Hepatocyte (in vitro differentiated cells): ENCODE measurements around the gene ROBO1. TPM values are rescaled to one million over a fixed set of nuclear protein-coding genes. Genes with fewer than 3 reads are reported as not detected.
A peak's percentile ranks its signal among the peaks of the same experiment; 100 is the strongest.

Source experiments
- DNase-seq: peaks from one replicate; pipeline ENCODE4 v3.0.0-alpha.2; 2016; ENCODE audit warnings: low spot score
- H2AFZ ChIP-seq: fragments of 200-600 bp; sonication (generic); 2 replicates; pipeline ENCODE4 v1.6.0; 2016; ENCODE audit warnings: antibody characterized with exemption, mild to moderate bottlenecking
- H3K27ac ChIP-seq: fragments of 200-600 bp; sonication (generic); 2 replicates; pipeline ENCODE4 v1.5.1; 2016; ENCODE audit warnings: mild to moderate bottlenecking
- H3K27me3 ChIP-seq: fragments of 200-600 bp; sonication (generic); 2 replicates; pipeline ENCODE4 v1.6.1; 2016
- H3K36me3 ChIP-seq: fragments of 200-600 bp; sonication (generic); replicated peaks from 2 replicates; pipeline ENCODE4 v1.5.1; 2016; ENCODE audit warnings: low read depth; ENCODE audit not compliant: insufficient read depth
- H3K4me1 ChIP-seq: fragments of 200-600 bp; sonication (generic); 2 replicates; pipeline ENCODE4 v1.5.1; 2016; ENCODE audit warnings: mild to moderate bottlenecking, moderate library complexity; ENCODE audit not compliant: insufficient read depth
- H3K4me2 ChIP-seq: fragments of 200-600 bp; sonication (generic); 2 replicates; pipeline ENCODE4 v1.6.0; 2016
- H3K4me3 ChIP-seq: fragments of 200-600 bp; sonication (generic); 2 replicates; pipeline ENCODE4 v1.5.1; 2016; ENCODE audit warnings: mild to moderate bottlenecking
- H3K79me2 ChIP-seq: fragments of 200-600 bp; sonication (generic); 2 replicates; pipeline ENCODE4 v1.6.0; 2017; ENCODE audit warnings: mild to moderate bottlenecking
- H3K9me2 ChIP-seq: fragments of 200-600 bp; sonication (generic); replicated peaks from 2 replicates; pipeline ENCODE4 v1.6.0; 2017; ENCODE audit warnings: mild to moderate bottlenecking; ENCODE audit not compliant: insufficient read depth
- H3K9me3 ChIP-seq: fragments of 200-600 bp; sonication (generic); 2 replicates; pipeline ENCODE4 v1.5.1; 2016; ENCODE audit warnings: low read depth, mild to moderate bottlenecking
- H4K20me1 ChIP-seq: fragments of 200-600 bp; sonication (generic); 2 replicates; pipeline ENCODE4 v1.6.0; 2016; ENCODE audit warnings: mild to moderate bottlenecking; ENCODE audit not compliant: insufficient read depth, poor library complexity, severe bottlenecking
- EZH2 ChIP-seq: fragments of 200-600 bp; sonication (generic); IDR thresholded peaks from 2 replicates; pipeline ENCODE4 v1.6.1; 2016; ENCODE audit warnings: antibody characterized with exemption, mild to moderate bottlenecking, borderline replicate concordance
- EZH2phosphoT487 ChIP-seq: fragments of 200-600 bp; sonication (generic); IDR thresholded peaks from one replicate; pipeline ENCODE4 v1.6.1; 2018; ENCODE audit warnings: antibody characterized with exemption, mild to moderate bottlenecking, low read depth, moderate library complexity; ENCODE audit not compliant: unreplicated experiment, severe bottlenecking
- WGBS: methylation state at CpG from one replicate; pipeline ENCODE4 v1.1.6; 2016; ENCODE audit warnings: low lambda C conversion rate; ENCODE audit errors: missing lambda C conversion rate; 5-methylcytosine and 5-hydroxymethylcytosine counted together
- polyA plus RNA-seq: library from polyadenylated mRNA; unstranded; fragments of >200 nt; fragmentation: Nextera tagmentation; extraction: Ambion mirVana; gene quantifications from 2 replicates; pipeline ENCODE4 v1.2.1, GENCODE V29; 2016
- total RNA-seq: library from RNA; depleted of rRNA; stranded (reverse); fragments of >200 nt; gene quantifications from 2 replicates; pipeline ENCODE4 v1.2.3, GENCODE V29; 2014
- TF ChIP-seq, protein P1 (sequence below): fragments of 200-600 bp; sonication (generic); IDR thresholded peaks from 2 replicates; pipeline ENCODE4 v1.5.1; 2016; ENCODE audit warnings: antibody characterized with exemption, mild to moderate bottlenecking; ENCODE audit not compliant: poor library complexity

The ROBO1 gene
- total and polyA plus RNA-seq, 2 experiments from 2014 or later, result 13.6 to 44.3 TPM

DNA sequence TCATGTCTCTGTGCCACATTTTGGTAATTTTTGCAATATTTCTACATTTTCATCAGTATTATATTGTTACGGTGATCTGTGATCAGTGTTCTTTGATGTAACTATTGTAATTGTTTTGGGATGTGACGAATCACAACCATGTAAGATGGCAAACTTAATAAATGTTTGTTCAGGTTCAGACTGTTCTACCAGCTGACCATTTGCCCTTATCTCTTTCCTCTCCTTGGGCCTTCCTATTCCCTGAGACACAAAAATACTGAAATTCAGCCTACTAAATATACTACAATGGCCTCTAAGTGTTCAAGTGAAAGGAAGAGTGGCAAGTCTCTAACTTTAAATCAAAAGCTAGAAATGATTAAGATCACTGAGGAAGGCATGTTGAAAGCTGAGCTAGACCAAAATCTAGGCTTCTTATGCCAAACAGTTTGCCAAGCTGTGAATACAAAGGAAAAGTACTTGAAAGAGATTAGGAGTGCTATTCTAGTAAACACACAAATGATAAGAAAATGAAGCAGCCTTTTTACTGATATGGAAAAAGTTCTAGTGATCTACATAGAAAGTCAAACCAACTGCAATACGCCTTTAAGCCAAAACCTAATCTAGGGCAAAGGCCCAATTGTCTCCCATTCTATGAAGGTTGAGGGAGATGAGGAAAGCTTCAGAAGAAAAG is 952.8 kb downstream of the ROBO1 start:
- Histone ChIP-seq H3K4me2 (no peak overlapping the region), H3K9me3 (no peaks in the 10 kb centered on the region), H3K9me2 (no peaks in the 10 kb centered on the region), H2AFZ (no peak overlapping the region), H3K4me1 (peaks cover 12% of the 10 kb centered on the region), H3K4me3 (no peak overlapping the region), H3K36me3 (no peaks in the 10 kb centered on the region), H3K79me2 (peaks cover 3% of the 10 kb centered on the region), H3K27me3 (no peaks in the 10 kb centered on the region), H3K27ac (no peak overlapping the region), H4K20me1 (no peaks in the 10 kb centered on the region)
- no peak for DNase-seq
- TF ChIP-seq EZH2phosphoT487, result no peak
- TF ChIP-seq EZH2, result no peak
- TF ChIP-seq, protein P1, sequence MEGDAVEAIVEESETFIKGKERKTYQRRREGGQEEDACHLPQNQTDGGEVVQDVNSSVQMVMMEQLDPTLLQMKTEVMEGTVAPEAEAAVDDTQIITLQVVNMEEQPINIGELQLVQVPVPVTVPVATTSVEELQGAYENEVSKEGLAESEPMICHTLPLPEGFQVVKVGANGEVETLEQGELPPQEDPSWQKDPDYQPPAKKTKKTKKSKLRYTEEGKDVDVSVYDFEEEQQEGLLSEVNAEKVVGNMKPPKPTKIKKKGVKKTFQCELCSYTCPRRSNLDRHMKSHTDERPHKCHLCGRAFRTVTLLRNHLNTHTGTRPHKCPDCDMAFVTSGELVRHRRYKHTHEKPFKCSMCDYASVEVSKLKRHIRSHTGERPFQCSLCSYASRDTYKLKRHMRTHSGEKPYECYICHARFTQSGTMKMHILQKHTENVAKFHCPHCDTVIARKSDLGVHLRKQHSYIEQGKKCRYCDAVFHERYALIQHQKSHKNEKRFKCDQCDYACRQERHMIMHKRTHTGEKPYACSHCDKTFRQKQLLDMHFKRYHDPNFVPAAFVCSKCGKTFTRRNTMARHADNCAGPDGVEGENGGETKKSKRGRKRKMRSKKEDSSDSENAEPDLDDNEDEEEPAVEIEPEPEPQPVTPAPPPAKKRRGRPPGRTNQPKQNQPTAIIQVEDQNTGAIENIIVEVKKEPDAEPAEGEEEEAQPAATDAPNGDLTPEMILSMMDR, result no peak
- WGBS, result 86% methylated on average over 3 of the region's 3 CpGs

DNA sequence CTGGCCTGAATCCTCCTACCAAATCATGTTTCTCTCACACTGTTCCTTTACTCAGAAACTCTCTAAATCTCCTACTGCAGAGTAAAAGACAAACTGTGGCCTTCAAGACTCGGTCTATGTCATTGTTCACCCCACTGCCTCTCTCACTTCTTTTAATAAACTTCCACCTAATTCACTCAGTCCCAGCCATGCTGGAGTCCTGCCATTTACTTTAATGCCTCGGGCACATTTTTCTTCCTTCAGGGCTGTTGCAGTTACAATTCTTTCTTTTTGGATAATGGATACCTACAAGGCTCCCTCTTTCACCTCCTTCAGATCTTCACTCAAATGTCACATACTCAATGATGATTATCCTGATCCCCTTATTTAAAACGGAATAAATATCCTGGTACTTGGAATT is 955.6 kb downstream of the ROBO1 start:
- Histone ChIP-seq H3K27ac (no peak overlapping the region), H4K20me1 (no peaks in the 10 kb centered on the region), H3K27me3 (no peaks in the 10 kb centered on the region), H3K4me3 (no peak overlapping the region), H3K9me2 (no peaks in the 10 kb centered on the region), H3K4me2 (no peak overlapping the region), H2AFZ (no peak overlapping the region), H3K79me2 (peaks cover 2% of the 10 kb centered on the region), H3K36me3 (no peaks in the 10 kb centered on the region), H3K4me1 (peaks cover 12% of the 10 kb centered on the region), H3K9me3 (no peaks in the 10 kb centered on the region)
- TF ChIP-seq, protein P1, result no peak
- TF ChIP-seq EZH2 (no peak), EZH2phosphoT487 (no peak)
- no peak for DNase-seq
- 82% methylated on average over 3 of the region's 3 CpGs for WGBS

DNA sequence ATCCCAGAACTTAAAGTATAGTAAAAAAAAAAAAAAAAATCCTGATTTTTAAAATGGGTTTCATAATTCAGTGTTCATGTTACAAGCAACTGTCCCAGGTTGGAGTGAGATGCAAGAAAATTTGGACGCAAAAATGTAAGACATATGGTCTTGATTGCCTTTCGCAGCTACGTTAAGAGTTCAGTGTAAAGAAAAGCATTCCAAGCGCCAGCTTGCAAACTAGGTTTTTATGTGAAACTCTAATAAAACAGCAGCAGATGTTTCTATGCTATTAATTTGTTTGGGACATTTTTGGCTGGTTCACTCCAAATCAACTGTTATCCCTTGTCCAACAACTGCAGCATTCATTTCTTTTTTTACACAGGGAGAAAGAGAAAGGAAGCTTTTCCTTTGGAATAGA is 957.8 kb downstream of the ROBO1 start:
- H2AFZ ChIP-seq, result no peak overlapping the region
- H3K4me3 ChIP-seq, result no peak overlapping the region
- H3K9me2 ChIP-seq, result no peaks in the 10 kb centered on the region
- H3K9me3 ChIP-seq, result no peaks in the 10 kb centered on the region
- H3K36me3 ChIP-seq, result no peaks in the 10 kb centered on the region
- H3K27me3 ChIP-seq, result no peaks in the 10 kb centered on the region
- TF ChIP-seq EZH2phosphoT487, result no peak
- TF ChIP-seq, protein P1, result no peak
- no peak for TF ChIP-seq EZH2
- H3K4me1 ChIP-seq, result peaks cover 12% of the 10 kb centered on the region
- peak overlapping the region; percentile 13 for H3K4me2 ChIP-seq
- 64% methylated on average over 4 of the region's 4 CpGs for WGBS
- peak; percentile 11 for DNase-seq
- no peak overlapping the region for H3K27ac ChIP-seq
- H3K79me2 ChIP-seq, result no peaks in the 10 kb centered on the region
- H4K20me1 ChIP-seq, result no peaks in the 10 kb centered on the region
